Dermis microvascular lymphatic vessel endothelial cell (primary cell): ENCODE results near the gene ASPN. TPM values are rescaled to one million over a fixed set of nuclear protein-coding genes. Genes with fewer than 3 reads are reported as not detected.
"Not testable (repeated sequence)": the region's sequence is repeated elsewhere in the genome, so short reads cannot be mapped to it uniquely, and the experiment has no call there.

Experiments used
- DNase-seq, 2 donors: peaks; one replicate each; pipeline versions ENCODE4 v3.0.0 to v3.0.0-alpha.2; 2010; ENCODE audit warnings: low read depth in 2 of 2
- total RNA-seq: library from RNA; depleted of rRNA; stranded (reverse); fragments of >200 nt; gene quantifications from 2 replicates; pipeline ENCODE4 v1.2.1, GENCODE V29; 2014

The ASPN gene
- total RNA-seq, 1 donor from 2014 or later, result not detected

DNA sequence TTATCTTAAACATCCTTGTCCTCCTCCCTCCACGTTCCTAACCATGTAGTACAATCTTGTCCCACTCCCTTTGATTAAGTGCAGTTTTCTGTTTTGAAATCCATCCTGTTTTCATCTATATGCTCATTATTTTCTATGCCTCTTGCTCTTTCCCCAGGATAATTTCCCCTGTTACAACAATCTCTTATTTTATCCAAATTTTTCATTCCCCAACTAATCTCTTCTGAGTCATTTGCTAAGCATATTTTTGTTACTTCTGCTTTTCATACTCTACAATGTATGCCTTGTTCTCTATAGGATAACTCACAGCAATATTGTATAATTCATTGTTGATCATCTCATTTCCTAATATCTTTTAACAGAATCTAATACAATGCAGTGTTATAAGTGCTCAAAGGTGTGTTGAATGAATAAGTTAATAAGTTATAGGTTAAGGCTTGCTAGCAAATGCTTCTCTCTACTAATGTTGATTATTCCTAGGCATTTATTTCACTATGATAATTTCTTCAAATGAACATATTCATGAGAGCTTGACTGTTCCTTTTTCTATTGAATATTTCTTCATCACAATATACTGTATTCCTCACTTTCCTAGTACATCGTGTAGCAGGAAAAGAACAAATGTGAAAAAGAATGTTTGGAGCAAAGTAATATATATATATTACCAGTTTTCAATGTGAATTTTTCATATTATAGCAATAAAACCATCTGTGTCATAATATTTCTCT, 59.5 kb downstream of the ASPN start:
- DNase-seq, result no peak

DNA sequence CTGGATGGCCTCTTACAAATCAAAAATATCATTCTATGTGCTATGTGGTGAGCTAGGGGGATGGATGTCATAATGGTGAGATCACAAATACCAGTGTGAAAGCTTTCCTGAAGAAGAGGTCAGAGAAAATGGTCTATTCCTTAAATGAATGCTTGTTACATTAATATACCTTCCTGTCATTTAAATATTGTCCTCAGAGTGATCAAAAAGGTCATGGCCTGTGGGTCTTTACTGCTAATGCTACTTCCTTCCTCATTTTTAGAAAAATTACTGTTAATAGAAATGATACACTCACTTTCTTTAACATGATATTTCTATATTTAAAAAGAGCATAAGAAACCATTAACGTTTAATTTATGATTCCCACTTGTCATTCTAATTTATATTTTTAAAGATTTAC, 67.7 kb downstream of the ASPN start:
- peak in 1 of 2 donors; percentile 4 for DNase-seq

DNA sequence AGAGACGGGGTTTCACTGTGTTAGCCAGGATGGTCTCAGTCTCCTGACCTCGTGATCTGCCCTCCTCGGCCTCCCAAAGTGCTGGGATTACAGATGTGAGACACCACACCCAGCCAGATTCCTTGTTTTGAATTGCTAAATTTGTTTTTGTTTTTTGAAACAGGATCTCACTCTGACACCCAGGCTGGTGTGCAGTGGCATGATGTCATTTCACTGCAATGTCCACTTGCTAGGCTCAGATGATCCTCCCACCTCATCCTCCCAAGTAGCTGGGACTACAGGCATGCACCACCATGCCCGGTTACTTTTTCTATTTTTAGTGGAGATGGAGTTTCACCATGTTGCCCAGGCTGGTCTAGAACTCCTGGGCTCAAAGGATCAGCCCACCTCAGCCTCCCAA, 71.1 kb downstream of the ASPN start:
- DNase-seq, result not testable (repeated sequence)

DNA sequence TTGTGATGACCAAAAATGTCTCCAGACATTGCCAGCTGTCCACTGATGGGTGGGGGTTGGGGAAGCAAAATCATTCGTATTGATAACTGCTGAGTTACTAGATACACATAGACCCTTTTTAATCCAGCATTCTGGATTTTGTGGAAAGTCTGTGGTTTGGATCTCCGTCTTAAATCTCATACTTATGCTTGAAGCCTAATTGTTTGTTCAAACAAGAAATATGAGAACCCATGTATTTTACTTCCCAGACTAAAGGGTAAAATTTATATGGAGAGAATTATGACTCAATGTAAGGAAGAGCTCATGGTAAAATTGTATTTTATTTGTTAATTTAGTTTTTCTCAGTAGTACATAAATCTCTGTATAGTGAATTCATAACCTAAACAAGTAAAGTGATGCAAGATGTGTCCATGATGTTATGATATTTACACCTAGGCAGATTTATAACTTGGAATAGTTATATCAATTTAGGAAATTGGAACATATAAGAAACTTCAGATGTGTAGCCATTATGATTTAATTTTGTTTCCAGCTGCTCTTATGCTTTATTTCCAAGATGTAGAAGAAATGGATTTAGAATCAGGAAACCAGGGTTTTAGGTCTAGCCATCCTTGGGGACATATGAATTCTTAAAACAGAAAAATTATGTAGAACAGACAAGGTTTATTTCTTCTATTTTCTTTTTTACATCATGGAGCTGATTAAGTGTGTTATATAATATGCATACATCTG, 73.4 kb downstream of the ASPN start:
- DNase-seq, result no peak

DNA sequence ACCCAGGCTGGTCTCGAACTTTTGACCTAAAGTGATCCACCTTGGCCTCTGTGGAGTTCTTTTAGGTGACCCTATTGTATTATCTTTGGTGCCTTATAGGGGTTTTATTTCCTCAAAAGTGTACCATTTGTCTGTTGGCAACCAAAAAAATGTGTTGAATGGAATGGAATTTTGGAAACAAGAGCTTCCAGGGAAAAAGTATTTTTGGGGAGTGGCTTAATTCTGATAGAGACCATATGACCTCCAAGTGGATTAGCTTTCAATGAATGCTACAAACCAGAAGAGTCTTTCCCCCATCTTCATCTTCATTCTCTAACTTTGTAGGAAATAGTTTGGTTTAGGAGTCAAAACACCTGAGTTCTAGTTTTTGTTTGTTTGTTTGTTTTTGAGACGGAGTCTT, 74.5 kb downstream of the ASPN start:
- no peak for DNase-seq

DNA sequence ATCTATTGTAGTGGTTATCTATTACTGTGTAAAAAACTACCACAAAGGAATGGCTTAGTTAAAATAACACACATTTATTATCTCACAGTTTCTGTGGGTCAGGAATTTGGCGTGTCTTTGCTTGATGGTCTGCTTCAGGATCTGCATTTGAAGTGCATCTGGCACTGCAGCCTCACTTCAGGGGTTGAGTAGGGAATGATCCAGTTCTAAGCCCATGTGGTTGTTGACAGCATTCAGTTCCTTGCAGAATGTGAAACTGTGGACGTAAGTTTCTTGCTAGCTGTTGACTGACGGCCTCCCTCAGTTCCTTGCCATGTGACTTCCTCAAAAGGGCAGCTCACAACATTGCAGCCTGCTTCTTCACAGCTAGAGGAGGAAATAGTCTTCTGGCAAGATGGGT, 75.8 kb downstream of the ASPN start:
- DNase-seq, result peak in 1 of 2 donors; percentile 65

Other genes with a start within 250 kb of the ASPN start
- 94.9 and 122 TPM in 2 replicates for gene IARS1, start 188.8 kb downstream of the ASPN start, total RNA-seq
- gene NOL8, start 157.2 kb downstream of the ASPN start, total RNA-seq, result 10.4 and 14.9 TPM in 2 replicates
- gene CENPP, start 156.6 kb downstream of the ASPN start, total RNA-seq, result 1.6 and 2.7 TPM in 2 replicates
- not detected in 2 replicates for gene OGN, start 77.9 kb downstream of the ASPN start, total RNA-seq
- not detected in 2 replicates for gene OMD, start 58.0 kb downstream of the ASPN start, total RNA-seq
- gene ECM2, start 53.5 kb upstream of the ASPN start, total RNA-seq, result not detected in 2 replicates
- 15.4 and 17.6 TPM in 2 replicates for gene IPPK, start 187.6 kb upstream of the ASPN start, total RNA-seq